NCI-H748 treated with DMSO at 0.1 percent for 48 hours (cell line): ENCODE data around the gene STARD13.

Experiments used
- DNase-seq: peaks from one replicate; lab custom pipeline; 2025; lab: John Stamatoyannopoulos, UW

Gene STARD13

DNA sequence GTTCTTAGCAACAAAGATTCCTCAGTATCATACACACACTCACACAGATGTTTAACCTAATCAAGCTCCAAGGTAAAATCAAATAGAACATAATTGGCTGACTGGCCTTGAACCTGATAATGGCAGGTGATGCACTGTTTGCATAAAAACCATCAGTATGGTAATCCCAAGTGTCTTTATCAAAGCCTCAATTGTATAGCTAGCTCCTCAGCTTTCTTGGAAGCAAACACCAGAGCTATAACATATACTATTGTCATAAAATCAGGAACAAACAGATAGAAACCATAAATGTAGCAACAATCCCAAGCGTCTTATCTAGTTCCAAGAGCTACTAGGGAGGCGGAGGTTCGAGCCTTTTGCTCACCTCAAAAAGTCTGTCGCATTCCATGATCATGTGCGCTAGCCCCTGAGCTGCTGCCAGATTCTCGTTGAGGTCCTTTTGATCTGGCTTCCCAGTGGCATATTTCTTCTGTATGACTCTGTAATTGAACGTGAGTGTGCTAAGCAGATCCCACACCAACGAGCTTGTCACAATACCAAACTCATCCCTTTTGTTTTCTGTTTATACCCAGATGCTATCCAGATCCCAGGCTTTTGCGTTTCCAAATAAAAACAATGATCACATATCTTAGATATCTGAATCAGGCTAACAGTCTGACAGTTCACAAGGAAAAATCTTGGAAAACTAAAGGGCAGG is 174.0 kb downstream of the STARD13 start:
- DNase-seq: peak; percentile 96

DNA sequence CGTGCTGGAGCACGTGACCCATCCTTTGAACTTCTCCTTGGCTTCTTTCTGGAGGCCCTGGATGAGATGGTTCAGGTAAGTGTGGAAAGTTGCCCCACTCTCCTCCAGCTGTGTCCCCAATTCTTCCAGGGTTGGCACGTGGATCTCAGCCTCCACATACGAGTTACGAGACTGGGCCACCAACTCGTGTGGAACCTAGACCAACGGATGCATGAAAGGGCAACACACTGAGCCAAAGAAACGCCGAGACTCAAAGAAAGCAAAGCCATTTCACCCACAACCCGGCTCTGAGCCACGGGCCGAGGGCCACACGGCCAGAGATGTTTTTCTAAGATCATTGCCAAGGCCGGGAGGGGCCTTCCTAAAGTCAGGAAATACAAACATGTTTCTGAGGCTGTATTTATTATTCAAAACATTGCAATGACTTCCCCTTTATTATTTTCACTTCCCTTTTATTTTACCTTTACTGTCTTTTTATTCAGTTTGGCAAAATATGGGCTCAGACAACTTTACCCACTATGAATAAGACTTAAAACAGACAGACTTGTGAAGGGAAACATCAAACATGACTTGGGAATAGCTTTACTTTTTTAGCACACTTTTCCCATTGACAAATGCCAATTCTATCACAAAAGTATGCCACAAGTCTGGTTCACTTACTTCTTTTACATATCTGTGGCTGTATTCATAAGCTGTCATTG is 174.7 kb downstream of the STARD13 start:
- no peak for DNase-seq

DNA sequence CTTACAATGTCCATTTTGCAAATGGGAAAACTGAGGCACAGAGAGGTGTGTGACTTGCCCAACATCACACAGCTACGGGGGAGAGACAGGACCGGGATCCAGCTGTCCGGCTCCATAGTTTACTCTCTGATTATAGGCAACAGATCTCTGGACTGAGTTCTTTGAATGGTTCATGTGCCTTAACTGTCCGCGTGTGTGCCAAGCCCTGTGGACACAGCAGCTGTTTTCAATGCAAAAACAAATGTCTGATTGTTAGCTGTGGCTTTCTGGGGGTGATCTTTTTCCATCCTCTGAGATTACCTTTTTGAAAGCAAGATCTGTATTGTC is 175.2 kb downstream of the STARD13 start:
- DNase-seq: no peak

DNA sequence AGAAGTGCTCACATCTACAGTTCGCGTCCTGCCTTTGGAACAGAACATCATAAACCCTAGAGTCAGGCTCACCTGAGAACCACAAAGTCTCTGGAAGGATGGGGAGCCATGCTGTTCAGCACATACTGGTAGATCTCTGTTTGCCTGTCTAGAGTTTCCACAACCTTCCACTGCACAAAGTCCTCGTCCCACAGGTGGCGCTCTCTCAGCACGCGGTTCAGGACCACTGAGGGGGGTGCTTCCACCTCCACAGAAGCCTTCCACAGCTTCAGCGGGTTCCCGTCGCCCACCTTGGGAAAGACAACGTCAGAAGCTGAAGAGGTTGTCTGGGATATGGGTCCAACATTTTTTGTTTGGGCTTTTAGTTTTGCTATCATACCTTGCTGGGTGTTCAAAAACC is 175.8 kb downstream of the STARD13 start:
- DNase-seq: no peak

DNA sequence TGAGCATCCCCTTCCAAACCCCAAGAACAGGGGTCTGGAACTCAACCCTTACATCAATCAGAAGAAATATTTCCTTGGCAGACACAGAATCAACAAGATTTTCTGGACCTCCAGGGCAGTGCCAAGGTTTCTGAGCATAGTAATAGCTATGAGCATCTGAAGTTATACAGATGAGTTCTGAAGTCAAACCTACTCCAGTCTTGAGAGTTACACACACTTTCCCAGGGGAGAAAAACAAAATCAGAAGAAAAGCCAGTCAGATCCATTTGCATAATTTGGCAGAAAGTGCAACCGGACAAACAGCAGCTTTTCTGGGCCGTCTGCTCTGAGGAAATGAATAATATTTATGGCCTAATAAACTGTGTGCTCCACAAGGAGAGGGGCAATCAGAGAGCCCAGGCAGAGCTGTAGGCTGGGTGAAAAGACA is 176.3 kb downstream of the STARD13 start:
- DNase-seq: no peak

DNA sequence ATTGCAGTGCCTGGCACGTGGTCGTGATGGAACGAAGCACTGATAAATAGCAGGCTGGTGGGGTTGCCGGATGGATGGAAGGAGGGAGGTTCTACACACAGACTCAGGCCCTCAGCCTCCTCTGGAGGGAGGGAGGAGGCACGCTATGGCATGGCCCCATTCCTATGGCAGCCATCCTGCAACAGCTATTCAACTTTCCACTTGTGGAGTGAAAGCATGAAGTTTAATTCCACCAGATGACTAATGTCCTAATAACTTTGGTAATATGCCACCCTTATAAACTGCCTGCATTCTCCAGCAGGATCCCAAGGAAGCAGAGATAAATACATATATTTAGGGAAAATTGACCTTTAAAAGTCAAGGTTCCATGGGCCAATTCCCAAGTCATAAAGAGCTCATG is 176.9 kb downstream of the STARD13 start:
- no peak for DNase-seq

DNA sequence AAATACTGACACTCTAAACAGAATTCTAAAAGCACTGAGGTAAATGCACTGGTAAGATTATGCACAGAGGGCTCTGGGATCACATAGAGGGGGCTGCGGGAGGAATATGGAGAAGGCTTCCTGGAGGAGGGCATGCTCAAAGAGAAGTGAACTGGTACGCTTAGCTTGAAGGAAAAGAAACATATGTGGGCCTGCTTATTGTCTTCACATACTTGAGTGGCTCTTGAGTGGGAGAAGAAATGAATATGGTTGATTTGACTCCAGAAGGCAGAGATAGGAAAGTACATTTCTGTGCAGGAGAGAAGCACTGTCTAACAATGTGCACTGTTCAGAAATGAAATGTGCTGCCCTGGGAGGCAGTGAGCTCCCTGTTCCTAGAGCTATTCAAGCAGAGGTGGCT is 178.2 kb downstream of the STARD13 start:
- no peak for DNase-seq

DNA sequence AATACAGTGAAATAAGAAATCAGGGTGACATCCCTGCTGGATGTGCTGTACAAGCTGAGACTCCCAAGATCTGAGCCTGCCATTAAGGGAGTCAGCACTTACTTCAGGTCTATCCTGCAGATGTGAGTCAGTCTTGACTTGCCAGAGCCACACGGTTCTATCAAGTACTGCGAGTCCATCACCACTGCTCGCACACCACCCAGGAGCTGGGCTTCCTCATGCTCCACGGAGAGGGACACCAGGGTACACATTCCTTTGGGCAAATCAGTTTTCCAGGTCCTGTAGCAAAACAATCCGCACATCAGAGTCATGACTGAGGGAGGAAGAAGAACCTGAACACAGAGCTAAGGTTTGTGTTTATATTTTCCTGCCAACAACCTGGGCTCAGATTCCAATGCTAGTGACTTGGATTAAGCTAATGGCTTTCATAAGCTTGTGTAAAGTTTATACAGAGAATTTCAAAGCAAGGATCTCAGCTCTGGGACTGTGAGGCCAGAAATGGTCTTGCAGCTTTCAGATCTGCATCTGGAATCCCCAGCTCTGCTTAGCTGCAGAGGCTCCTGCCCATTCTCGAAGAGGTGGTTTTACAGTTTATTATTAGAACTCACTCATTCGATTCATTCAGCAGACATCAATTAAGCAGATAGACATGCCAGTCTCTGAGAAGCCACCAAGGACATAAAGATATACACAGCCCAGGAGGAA is 178.7 kb downstream of the STARD13 start:
- DNase-seq: no peak

DNA sequence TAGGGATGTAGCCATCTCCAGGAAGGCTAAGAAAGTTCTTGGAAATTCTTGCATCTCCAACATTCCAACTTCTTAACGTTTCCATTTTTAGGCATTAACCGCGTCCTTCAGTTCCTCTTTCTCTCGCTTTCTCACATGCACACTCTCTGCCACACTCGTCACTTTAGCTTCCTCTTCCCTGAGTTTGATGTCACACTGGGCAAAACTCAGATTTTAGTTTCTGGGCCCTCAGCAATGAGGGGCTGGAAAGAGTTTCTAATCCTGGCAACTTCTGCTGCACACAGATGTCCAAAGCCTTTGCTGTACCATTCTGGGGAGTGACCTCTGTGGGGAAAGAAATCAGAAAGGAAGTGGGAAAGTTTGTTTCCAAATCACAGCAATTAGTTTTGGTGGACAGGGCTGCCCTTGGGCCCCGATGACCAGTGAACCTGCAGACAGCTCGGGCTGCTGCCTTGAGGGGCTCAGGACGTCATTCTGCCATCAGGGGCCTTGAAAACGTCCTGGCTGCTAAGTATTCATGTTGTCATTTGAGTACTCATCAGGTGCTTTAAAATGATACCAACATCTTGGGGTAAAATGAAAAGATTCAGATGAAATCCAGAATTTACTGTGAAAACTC is 180.1 kb downstream of the STARD13 start:
- no peak for DNase-seq

DNA sequence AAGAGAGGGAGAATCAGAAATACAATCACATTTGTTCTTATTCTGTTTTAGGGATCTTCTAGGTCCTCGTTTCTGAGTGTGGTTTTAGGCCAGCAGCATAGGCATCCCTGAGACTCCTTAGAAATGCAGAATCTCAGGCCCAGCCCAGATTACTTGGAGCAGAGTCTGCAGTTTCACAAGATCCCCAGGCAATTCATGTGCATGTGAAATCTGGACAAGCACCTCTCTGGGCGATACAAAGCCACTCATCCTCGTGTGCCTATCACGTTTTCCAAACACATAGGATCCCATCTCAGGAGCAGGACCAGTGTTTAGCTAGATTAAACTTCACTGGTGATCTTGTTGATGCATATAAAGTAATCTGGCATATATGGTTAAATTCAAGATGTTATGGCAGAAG is 182.1 kb downstream of the STARD13 start:
- DNase-seq: no peak

DNA sequence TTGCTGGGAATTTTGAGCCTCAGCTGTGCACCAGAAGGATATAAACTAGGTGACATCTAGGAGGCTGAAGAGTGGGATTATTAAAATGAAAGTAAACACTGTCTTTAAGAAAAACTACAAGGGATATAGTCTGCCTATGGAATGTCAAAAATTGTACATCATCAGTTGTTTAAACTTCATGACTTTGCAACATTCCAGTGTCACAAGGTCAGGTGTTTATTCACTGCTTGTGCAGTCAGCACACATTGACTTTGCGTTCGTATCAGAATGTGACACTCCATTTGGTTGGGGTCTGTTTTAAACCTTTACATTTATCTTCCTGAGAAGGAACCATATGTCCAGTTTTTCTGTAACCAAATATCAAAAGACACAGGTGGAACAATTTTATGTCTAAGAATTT is 183.7 kb downstream of the STARD13 start:
- no peak for DNase-seq

DNA sequence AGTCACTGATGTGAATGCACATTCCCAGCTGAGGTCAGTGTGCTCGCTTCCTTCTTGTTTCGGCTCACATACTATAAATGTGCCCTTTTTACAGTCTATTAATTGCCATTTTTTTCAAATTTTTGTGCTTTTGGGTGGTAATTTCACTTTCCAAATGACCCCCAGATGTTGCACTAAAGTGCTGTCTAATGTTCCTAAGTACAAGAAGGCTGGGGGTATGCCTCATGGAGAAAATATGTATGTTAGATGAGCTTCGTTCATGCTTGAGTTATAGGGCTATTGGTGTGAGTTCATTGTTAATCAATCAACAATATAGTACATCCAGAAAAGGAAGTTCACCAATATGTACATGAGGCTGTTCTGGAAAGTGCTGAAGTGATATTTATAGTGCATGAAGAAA is 184.7 kb downstream of the STARD13 start:
- DNase-seq: no peak

DNA sequence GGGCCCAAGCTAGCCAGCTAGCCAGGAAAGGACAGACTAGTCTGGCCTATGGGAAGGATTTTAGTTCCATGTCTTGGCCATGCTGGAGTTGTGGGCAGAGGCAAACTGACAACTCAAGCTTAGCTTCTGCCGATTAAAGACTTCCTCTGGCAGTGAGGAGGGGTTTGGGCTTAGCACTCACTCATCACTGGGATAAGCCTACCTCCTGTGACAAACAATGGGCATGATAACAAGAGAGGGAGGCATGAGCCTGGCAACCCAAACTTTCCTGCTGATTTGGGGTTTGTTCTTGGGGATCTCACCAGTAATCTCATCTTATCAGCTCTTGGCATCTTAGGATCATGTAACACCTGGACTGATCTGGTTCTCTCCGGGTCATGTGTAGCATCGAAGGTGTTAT is 185.7 kb downstream of the STARD13 start:
- DNase-seq: no peak

DNA sequence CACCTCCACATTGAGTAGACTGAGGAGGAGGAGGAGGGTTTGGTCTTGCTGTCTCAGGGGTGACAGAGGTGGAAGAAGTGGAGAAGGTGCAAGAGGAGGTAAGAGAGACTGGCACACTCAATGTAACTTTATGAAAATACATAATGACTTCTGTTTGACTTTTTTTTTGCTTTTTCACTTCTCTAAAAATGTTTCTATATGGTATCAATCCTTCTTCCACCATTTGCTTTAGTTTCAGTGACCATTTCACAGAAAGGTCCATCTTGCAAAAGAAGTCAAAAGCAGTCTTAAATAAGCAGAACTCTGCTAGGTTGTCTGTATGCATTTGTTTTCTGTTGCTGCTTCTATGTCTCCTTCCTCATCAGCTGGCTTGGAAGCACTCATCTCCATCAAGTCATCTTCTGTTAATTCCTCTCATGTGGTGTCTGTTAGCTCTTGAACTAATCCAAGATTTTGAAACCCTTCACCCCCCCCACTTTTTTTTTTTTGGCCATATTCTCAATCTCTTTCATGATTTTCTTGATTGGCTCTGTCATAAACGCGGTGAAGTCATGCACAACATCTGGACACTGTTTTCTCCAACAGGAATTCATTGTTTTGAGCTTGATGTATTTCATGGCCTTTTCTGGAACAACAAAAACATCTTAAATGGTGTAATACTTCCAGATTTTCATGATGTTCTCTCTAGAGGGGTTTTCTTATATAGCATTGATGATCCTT is 188.5 kb downstream of the STARD13 start:
- DNase-seq: no peak

DNA sequence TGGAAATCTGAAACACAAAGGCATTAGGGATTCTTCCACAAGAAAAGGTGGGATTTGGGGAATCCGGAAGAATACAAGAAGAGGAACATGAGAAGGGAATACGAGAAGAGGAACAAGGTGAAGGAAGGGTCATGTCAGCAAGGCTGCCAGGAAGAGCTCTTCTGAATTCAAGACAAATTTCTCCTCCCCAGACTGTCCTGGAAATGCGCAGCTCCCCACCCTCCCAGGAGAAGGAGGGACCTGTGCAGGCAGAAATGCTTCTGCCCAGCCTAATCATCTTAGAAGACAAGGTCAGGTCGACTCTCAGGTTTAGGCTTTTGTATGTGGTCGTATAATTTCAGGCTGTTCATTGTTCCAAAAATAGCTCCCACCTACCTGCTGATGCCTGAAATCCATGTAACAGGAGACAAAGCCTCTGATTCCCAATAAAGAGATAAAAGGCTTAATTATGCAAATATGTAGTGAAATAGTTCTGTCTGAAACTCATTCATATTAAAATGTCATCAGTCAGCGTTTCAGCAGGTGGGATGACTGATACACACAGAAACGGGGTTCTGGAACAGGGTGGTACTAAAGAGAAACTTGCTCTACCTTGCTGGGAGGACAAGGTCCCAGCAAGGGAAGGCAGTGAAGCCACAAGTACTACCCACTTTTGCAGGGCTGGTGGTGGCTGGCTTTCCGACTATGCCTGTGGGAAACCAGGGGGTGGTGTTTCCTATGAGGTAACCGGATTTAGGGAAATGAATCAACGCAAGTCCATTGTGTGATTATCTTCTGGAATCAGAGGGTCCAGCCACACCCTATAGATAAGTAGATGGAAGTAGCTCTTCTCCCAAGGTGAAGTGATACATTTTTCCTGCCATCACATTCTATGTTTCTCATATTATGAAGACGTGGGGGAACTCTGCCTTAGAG is 193.2 kb downstream of the STARD13 start:
- DNase-seq: no peak

DNA sequence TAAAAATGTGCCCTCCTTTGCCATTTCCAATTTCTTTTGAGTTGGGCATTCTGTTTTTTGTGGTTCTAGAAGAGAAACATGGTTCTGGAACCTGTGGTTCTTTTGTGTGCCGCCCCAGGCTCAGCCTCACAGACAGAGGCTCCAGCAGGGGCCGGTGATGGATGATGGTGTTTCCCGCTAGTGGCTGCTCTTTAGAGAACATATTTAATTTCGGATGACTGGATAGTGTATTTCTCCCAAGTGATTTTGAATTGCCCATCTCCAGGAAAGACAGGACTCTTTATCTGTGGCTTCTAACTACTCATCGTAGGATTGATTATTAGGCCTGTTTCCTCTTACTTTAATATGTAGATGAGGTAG is 194.2 kb downstream of the STARD13 start:
- DNase-seq: no peak

DNA sequence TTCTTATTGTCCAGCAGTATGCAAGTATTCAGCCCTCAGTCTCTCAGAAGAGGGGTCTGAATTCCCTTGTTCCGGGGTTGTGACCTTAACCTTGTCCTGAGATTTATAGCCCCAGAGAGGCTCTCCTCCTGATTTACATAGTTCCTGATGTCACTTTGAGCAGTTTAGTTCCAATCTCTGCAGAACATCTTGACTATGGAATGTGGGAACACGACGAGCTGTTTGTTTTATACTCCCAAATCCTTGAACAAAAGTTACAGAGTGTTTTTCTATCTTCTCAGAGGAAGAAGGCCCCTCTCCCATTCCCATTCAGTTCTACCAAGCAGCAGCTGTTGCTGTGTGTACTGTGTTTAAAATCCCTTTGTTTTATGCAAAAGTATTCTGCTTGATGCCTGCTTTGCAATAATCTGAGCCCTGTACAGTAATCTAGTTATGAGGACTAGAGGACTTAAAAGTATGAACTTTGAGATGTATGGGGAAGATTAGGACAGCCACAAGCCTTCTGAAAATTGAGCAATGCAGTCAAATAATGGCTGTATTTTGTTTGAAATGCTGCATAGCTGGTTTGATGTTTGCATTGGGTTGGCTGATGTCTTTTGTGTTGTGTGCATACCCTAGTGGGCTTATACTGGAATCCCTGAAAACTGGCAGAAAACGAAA is 194.7 kb downstream of the STARD13 start:
- no peak for DNase-seq

DNA sequence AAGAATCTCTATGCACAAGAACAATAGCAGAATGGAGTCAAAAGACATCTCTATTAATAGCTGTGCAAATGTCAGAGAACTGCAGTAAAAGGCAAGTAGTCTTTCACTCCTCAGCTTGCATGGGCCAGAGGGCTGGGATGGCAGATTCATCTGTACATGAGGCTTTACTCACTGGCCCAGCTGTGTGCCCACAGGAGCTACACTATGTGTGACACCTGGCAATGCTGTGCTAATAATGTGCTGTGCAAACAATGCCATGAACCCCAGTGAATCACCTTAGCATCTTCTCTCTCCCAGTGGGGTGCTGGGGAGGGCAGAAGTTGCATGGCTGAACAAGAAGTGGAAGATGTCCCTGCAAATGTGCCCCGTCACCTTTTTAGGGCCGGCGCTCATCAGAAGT is 196.2 kb downstream of the STARD13 start:
- no peak for DNase-seq

DNA sequence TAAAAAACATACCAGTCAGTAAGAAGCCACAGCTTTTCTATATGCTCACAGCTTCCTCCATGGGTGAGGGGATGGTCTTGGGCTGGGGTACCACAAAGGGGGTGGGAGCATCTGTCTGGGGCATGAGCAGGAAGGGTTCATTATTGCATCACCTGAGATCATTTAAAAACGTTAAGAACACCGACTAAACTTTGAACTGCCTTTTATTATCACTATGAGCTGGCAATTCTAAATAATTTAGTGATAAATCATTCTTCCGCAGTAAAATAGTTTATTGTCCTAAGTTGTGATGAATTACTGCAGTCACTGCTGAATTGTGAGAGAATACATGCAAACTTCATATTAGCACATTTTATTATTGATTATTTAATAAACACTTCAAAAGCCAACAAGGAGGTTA is 197.8 kb downstream of the STARD13 start:
- DNase-seq: no peak

DNA sequence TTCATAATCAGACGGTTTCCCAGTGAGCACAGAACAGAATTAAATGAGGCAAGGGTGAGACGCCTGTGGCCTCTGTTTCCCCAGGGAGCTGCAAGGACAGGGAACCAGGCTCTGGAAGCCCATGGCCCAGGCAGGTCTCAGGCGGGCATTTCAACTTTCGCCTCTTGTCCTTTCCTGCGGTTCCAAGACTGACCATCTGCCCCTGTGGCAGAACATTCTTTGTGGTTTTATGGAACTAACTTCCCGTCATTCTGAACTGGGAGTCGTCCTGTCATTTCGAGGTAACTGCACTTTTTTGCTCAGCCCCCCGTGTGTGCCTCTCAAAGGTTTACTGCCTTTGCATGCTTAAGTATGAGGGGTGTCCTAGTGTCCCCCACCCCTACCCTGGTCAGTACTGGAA is 198.5 kb downstream of the STARD13 start:
- no peak for DNase-seq

DNA sequence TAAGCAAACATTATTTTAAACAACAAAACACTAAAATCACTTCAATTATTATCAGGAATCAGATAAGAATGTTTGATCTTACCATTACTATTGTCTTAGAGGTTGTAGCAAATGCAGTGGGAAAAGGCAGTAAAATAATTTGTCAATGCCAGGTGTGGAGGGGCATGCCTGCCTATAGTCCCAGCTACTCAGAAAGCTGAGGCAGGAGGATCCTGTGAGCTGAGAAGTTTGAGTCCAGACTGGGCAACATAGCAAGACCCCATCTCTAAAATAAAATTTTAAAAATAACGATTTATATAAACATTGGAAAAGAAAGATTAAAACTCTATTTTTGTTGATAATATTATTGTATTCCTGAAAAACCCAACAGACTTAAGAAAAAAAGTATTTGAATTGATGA is 202.5 kb downstream of the STARD13 start:
- DNase-seq: no peak
